NT2/D1 (cell line): ENCODE results near the gene RBP5.

Experiments used
- DNase-seq: peaks from one replicate; pipeline ENCODE4 v3.0.0-alpha.2; 2011; ENCODE audit warnings: low read depth, low spot score
- H3K27me3 ChIP-seq: 2 replicates; pipeline ENCODE4 v1.6.0; 2011; ENCODE audit warnings: mild to moderate bottlenecking; ENCODE audit not compliant: insufficient read length, insufficient read depth
- H3K36me3 ChIP-seq: 2 replicates; pipeline ENCODE4 v1.6.1; 2011; ENCODE audit warnings: mild to moderate bottlenecking, low read length, mixed read lengths; ENCODE audit not compliant: insufficient read depth, insufficient read length
- H3K4me1 ChIP-seq: 2 replicates; pipeline ENCODE4 v1.5.1; 2011; ENCODE audit not compliant: insufficient read depth, insufficient read length
- H3K4me3 ChIP-seq: 2 replicates; pipeline ENCODE4 v1.5.1; 2011; ENCODE audit warnings: low read depth; ENCODE audit not compliant: insufficient read length
- H3K9ac ChIP-seq: 2 replicates; pipeline ENCODE4 v1.6.0; 2011; ENCODE audit warnings: low read depth; ENCODE audit not compliant: insufficient read length
- H3K9me3 ChIP-seq: 2 replicates; pipeline ENCODE4 v1.5.1; 2011; ENCODE audit warnings: mild to moderate bottlenecking, low read length; ENCODE audit not compliant: insufficient read depth
- SUZ12 ChIP-seq: IDR thresholded peaks from 2 replicates; pipeline ENCODE4 v1.6.1; 2011; ENCODE audit not compliant: insufficient read length, insufficient read depth; ENCODE audit errors: extremely low read depth
- YY1 ChIP-seq: IDR thresholded peaks from 2 replicates; pipeline ENCODE4 v1.6.1; 2011; ENCODE audit not compliant: insufficient read length, insufficient read depth
- ZNF274 ChIP-seq: IDR thresholded peaks from 2 replicates; pipeline ENCODE4 v1.6.1; 2011; ENCODE audit warnings: mild to moderate bottlenecking, low read depth, low read length

The RBP5 gene, protein sequence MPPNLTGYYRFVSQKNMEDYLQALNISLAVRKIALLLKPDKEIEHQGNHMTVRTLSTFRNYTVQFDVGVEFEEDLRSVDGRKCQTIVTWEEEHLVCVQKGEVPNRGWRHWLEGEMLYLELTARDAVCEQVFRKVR

DNA sequence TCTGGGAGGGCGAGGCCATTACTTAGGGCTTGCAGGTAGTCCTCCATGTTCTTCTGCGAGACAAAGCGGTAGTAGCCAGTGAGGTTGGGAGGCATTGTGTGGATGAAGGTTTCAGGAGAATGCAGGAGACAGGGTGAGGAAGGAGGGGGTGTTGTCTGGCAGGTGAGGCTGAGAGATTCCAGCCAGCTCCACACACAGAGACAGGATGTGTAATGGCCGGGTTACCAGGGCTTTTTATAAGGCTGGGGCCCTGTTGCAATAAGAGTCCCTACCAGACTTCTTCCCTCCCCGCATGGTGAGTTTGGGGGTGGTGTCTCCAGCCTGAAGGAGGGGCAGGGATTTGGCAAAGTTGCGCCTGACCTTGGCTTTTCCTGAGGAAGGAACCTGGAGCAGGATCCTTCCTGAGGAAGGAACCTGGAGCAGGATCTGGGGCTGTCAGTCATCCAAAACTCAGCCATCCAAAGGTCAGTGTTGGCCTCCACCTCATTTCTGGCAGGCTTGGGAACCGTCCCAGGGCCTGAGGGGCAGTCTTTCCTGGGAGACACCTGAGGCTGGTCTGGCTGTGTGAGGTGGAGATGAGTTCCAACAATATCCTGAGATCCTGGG, at the start of gene RBP5:
Gene RBP5 (minus strand): TSS at position 209 of the 606 bp plus-strand sequence. CDS start 114 bp downstream, at position 95.
- no peak for DNase-seq
- H3K9ac ChIP-seq: peak within 1 kb of the TSS; percentile 76

DNA sequence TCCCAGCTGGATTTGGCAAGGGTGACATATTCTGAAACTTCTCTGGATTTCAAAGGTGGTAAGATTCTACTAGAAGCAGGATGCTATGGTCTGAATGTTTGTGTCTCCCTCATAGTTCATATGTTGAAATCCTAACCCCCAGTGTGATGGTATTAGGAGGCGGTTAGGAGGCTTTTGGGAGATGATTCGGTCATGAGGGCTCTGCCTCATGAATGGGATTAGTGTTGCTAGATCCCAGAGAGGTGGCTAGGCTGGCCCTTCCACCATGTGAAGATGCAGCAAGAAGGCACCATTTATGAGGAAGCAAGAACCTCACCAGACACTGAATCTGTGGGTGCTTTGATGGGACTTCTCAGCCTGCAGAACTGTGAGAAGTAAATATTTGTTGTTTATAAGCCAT, 49.8 kb upstream of the RBP5 start:
- TF ChIP-seq SUZ12 (no peak), ZNF274 (no peak), YY1 (no peak)
- Histone ChIP-seq H3K4me1 (no peaks in the 10 kb centered on the region), H3K9me3 (peaks cover 38% of the 10 kb centered on the region), H3K36me3 (no peaks in the 10 kb centered on the region), H3K4me3 (no peak overlapping the region), H3K9ac (no peak overlapping the region), H3K27me3 (peaks cover 8% of the 10 kb centered on the region)
- no peak for DNase-seq

More for the DNA sequence above, at the start of gene RBP5:
- Histone ChIP-seq H3K27me3 (peaks cover 26% of the 10 kb centered on the region), H3K4me1 (peaks cover 28% of the 10 kb centered on the region), H3K4me3 (peak within 1 kb of the TSS; percentile 73), H3K36me3 (peaks cover 9% of the 10 kb centered on the region), H3K9me3 (no peaks in the 10 kb centered on the region)
- TF ChIP-seq ZNF274 (no peak), YY1 (no peak)

DNA sequence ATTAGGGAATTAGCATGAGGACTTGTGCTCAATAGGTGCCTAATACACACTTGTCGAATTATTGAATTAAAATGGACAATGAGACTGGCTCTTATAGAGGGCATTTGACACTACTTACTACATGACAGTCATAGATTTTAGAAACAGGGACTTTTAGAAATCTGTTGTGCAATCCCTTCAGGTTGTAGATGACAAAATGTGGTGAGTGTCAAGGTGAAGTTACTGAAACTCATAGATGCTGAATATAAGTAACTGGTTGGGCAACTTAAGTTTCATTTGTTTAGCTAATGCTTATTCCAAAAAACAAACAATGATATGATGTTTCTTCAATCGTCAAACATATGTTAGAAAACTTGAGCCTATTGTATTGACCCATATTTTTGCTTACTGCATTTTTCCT, 47.9 kb upstream of the RBP5 start:
- H3K36me3 ChIP-seq: no peaks in the 10 kb centered on the region
- no peak overlapping the region for H3K4me3 ChIP-seq
- H3K9me3 ChIP-seq: peaks cover 57% of the 10 kb centered on the region
- H3K27me3 ChIP-seq: peaks cover 12% of the 10 kb centered on the region
- TF ChIP-seq SUZ12 (no peak), ZNF274 (no peak), YY1 (no peak)
- DNase-seq: no peak
- H3K4me1 ChIP-seq: no peaks in the 10 kb centered on the region
- H3K9ac ChIP-seq: no peak overlapping the region

DNA sequence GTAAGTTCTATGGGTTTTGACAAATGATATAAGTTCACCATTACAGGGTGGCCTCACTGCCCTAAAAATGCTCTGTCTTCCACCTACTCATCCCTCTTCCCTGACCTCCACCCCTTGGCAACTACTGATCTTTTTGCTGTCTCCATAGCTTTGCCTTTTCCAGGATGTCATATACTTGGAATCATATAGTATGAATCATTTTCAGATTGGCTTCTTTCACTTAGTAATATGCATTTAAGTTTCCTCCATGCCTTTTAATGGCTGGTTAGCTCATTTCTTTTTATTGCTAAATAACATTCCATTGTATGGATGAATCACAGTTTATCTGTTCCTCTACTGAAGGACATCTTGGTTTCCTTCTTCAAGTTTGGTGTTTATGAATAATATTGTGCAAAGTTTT, 46.8 kb upstream of the RBP5 start:
- Histone ChIP-seq H3K4me1 (no peaks in the 10 kb centered on the region), H3K36me3 (no peaks in the 10 kb centered on the region), H3K4me3 (no peak overlapping the region), H3K9ac (no peak overlapping the region), H3K9me3 (peaks cover 68% of the 10 kb centered on the region), H3K27me3 (peaks cover 12% of the 10 kb centered on the region)
- TF ChIP-seq YY1 (no peak), ZNF274 (no peak), SUZ12 (no peak)
- DNase-seq: no peak

DNA sequence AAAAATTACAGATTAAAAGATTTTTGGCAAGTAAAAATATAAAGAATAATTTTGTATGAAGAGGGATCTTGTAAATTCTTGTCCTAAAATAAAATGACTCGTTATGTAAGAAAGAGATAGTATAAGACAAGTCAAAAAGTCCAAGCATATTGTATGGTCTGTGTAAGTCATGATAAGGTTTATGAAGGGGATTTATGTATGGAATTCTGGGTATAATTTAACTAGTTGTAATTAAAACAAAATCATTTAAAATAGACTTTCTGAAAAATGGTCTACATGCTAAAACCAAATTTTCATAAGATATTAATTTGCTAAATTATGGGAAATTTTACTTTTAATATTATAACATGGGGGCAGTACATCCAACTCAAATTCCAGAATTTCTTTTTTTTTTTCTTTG, 43.2 kb upstream of the RBP5 start:
- TF ChIP-seq ZNF274 (no peak), YY1 (no peak), SUZ12 (no peak)
- Histone ChIP-seq H3K36me3 (no peaks in the 10 kb centered on the region), H3K9ac (no peak overlapping the region), H3K27me3 (peaks cover 12% of the 10 kb centered on the region), H3K4me1 (no peaks in the 10 kb centered on the region), H3K4me3 (no peak overlapping the region), H3K9me3 (peaks cover 96% of the 10 kb centered on the region)
- no peak for DNase-seq

DNA sequence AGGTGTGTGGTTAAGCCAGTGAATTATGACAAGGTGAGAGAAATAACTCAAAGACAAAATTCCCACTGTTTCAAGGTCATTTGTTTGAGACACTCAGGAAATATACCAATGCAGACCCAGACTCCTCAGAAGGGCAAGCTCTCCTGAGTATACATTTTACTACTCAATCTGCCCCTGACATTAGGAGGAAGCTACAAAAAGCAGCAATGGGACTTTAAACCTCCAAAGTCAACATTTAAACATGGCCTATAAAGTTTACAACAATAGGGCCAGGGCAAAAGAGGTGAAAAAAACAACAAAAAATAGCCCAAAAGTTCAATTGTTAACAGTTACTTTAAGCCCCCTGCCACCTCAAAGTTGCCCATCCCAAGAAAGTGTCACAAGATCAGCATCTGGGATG, 41.3 kb upstream of the RBP5 start:
- H3K36me3 ChIP-seq: no peaks in the 10 kb centered on the region
- H3K4me3 ChIP-seq: no peak overlapping the region
- TF ChIP-seq YY1 (no peak), SUZ12 (no peak), ZNF274 (no peak)
- no peak overlapping the region for H3K9ac ChIP-seq
- H3K4me1 ChIP-seq: no peaks in the 10 kb centered on the region
- no peak for DNase-seq
- peaks cover 97% of the 10 kb centered on the region for H3K9me3 ChIP-seq
- H3K27me3 ChIP-seq: peaks cover 12% of the 10 kb centered on the region

DNA sequence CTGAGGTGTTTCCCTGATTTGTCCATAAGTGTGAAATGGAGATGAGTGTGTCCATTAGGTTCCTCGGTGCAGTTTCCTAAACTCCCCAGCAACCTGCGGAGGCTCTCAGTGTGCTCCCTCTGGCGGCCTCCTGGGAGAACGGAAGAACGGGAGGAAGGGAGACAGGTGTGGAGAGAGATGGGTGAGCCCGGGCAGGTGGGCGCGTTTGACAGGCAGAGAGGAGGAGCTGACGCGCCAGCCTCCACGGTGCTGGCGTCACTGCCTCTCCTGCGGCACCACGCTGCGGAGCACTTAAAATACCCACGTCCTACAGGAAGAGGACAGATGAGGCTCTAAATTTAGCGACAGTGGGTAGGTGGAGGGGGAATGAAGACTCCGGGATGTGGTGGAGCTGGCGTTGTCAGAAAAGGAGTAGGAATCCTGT, 34.0 kb upstream of the RBP5 start:
- TF ChIP-seq ZNF274: no peak
- TF ChIP-seq YY1: no peak
- H3K9me3 ChIP-seq: peaks cover 44% of the 10 kb centered on the region
- H3K4me3 ChIP-seq: no peak overlapping the region
- H3K36me3 ChIP-seq: peaks cover 8% of the 10 kb centered on the region
- H3K4me1 ChIP-seq: peaks cover 4% of the 10 kb centered on the region
- no peak overlapping the region for H3K9ac ChIP-seq
- peaks cover 6% of the 10 kb centered on the region for H3K27me3 ChIP-seq
- peak; percentile 43 for DNase-seq
